Neutrophil (primary cell): ENCODE data around the gene MT1M.

Source experiments
- H3K27ac ChIP-seq: fragments of 200-600 bp; sonication (generic); 2 replicates; pipeline ENCODE4 v1.5.1; 2016; ENCODE audit warnings: mild to moderate bottlenecking, moderate library complexity
- H3K27me3 ChIP-seq: fragments of 200-600 bp; sonication (generic); 2 replicates; pipeline ENCODE4 v1.6.0; 2016; ENCODE audit warnings: mild to moderate bottlenecking
- H3K36me3 ChIP-seq: fragments of 200-600 bp; sonication (generic); 2 replicates; pipeline ENCODE4 v1.5.1; 2017
- H3K4me1 ChIP-seq, 2 experiments: fragments of 200-600 bp in 1 of 2; sonication (generic) in 1 of 2; 1 replicate in 1 of 2; 2 replicates in 1 of 2; pipeline versions ENCODE4 v1.5.1 to v1.6.1; 2013 to 2016; ENCODE audit warnings: low read depth in 1 of 2, low read length in 1 of 2, mild to moderate bottlenecking in 1 of 2, moderate library complexity in 1 of 2; ENCODE audit not compliant: control insufficient read depth in 1 of 2, insufficient read depth in 1 of 2
- H3K4me3 ChIP-seq, 2 experiments: fragments of 200-600 bp in 1 of 2; sonication (generic) in 1 of 2; 1 replicate in 1 of 2; 2 replicates in 1 of 2; pipeline ENCODE4 v1.5.1; 2013 to 2016; ENCODE audit warnings: low read depth in 1 of 2, low read length in 1 of 2, mild to moderate bottlenecking in 1 of 2, moderate library complexity in 1 of 2
- H3K9me3 ChIP-seq: fragments of 200-600 bp; sonication (generic); 2 replicates; pipeline ENCODE4 v1.5.1; 2016
- CTCF ChIP-seq: fragments of 200-600 bp; sonication (generic); IDR thresholded peaks from 2 replicates; pipeline ENCODE4 v1.5.1; 2016; ENCODE audit warnings: antibody characterized with exemption

Gene MT1M

GRCh38 chr16:56636616-56637413 lies 4.4 kb downstream of the MT1M start:
- Histone ChIP-seq H3K36me3 (no peaks in the 10 kb centered on the region), H3K4me1 (peaks cover 0 to 3% of the 10 kb centered on the region in 2 experiments), H3K27ac (no peak overlapping the region), H3K9me3 (no peaks in the 10 kb centered on the region), H3K27me3 (peaks cover 100% of the 10 kb centered on the region), H3K4me3 (no peak overlapping the region)
- TF ChIP-seq CTCF, result no peak

- Histone ChIP-seq H3K4me3 (no peak within 1 kb of the TSS), H3K27ac (no peak within 1 kb of the TSS), H3K36me3 (no peaks in the 10 kb centered on the region), H3K4me1 (peaks cover 0 to 3% of the 10 kb centered on the region in 2 experiments), H3K9me3 (no peaks in the 10 kb centered on the region), H3K27me3 (peaks cover 100% of the 10 kb centered on the region)
- no peak for TF ChIP-seq CTCF
Measured at GRCh38 chr16:56637814-56638750, 5.6 kb downstream of the MT1M start, which contains the start of gene MT1A. Gene MT1A (plus strand): TSS chr16:56638666. CDS start chr16:56638739, 73 bp downstream.

GRCh38 chr16:56639045-56639444 lies 6.6 kb downstream of the MT1M start:
- H3K27ac ChIP-seq, result no peak overlapping the region
- H3K9me3 ChIP-seq, result no peaks in the 10 kb centered on the region
- no peaks in the 10 kb centered on the region for H3K36me3 ChIP-seq
- H3K27me3 ChIP-seq, result peaks cover 100% of the 10 kb centered on the region
- H3K4me1 ChIP-seq, result peaks cover 0 to 3% of the 10 kb centered on the region in 2 experiments
- no peak overlapping the region for H3K4me3 ChIP-seq
- TF ChIP-seq CTCF, result no peak

- H3K27ac ChIP-seq, result no peak overlapping the region
- no peaks in the 10 kb centered on the region for H3K36me3 ChIP-seq
- peaks cover 0 to 1% of the 10 kb centered on the region in 2 experiments for H3K4me1 ChIP-seq
- peaks cover 100% of the 10 kb centered on the region for H3K27me3 ChIP-seq
- H3K4me3 ChIP-seq, result no peak overlapping the region
- no peak for TF ChIP-seq CTCF
- no peaks in the 10 kb centered on the region for H3K9me3 ChIP-seq
Measured at GRCh38 chr16:56640076-56640475, 7.6 kb downstream of the MT1M start.

GRCh38 chr16:56641166-56641565 lies 8.7 kb downstream of the MT1M start:
- Histone ChIP-seq H3K27me3 (peaks cover 100% of the 10 kb centered on the region), H3K36me3 (no peaks in the 10 kb centered on the region), H3K4me1 (no peaks in the 10 kb centered on the region), H3K9me3 (no peaks in the 10 kb centered on the region), H3K4me3 (no peak overlapping the region), H3K27ac (no peak overlapping the region)
- TF ChIP-seq CTCF, result no peak
